ENCODE data around the gene CDK5RAP2.

DNA sequence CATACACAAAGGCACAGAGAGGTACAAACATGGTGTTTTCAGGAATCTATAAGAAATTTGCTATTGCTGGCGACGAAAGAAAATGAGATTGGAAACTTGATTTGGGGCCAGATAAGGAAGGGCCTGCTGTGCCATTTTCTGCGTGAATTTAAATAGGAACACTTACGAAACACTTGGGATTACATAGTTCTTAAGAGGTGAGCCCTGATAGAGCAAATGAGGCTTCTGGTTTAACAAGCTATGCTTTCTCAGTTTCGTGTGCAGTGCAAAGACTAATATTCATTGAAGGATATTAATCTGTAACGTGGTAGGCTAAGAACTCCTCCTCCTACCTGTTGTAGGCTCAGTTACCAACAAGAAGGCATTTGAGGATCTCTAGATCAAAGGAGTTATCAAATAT, 93.1 kb downstream of the CDK5RAP2 start:
- TF ChIP-seq EZH2 (IDR thresholded peaks at IDR 0.05; ENCODE audit: low read length, missing control alignments), result no peak
- TF ChIP-seq, protein P1, sequence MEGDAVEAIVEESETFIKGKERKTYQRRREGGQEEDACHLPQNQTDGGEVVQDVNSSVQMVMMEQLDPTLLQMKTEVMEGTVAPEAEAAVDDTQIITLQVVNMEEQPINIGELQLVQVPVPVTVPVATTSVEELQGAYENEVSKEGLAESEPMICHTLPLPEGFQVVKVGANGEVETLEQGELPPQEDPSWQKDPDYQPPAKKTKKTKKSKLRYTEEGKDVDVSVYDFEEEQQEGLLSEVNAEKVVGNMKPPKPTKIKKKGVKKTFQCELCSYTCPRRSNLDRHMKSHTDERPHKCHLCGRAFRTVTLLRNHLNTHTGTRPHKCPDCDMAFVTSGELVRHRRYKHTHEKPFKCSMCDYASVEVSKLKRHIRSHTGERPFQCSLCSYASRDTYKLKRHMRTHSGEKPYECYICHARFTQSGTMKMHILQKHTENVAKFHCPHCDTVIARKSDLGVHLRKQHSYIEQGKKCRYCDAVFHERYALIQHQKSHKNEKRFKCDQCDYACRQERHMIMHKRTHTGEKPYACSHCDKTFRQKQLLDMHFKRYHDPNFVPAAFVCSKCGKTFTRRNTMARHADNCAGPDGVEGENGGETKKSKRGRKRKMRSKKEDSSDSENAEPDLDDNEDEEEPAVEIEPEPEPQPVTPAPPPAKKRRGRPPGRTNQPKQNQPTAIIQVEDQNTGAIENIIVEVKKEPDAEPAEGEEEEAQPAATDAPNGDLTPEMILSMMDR (conservative IDR thresholded peaks at IDR 0.05 in 1 of 2, IDR thresholded peaks at IDR 0.05 in 1 of 2; ENCODE audit: low read depth in 1 of 2, low read length in 2 of 2), result no peak

All from fibroblast of lung (primary cell).